ENCODE results near the gene GPATCH8. TPM values are rescaled to one million over a fixed set of nuclear protein-coding genes. Genes with fewer than 3 reads are reported as not detected.

Gene GPATCH8
- polyA plus RNA-seq, 1 of the 3 experiments (the other 2 are of a cell fraction): 12.7 TPM

DNA sequence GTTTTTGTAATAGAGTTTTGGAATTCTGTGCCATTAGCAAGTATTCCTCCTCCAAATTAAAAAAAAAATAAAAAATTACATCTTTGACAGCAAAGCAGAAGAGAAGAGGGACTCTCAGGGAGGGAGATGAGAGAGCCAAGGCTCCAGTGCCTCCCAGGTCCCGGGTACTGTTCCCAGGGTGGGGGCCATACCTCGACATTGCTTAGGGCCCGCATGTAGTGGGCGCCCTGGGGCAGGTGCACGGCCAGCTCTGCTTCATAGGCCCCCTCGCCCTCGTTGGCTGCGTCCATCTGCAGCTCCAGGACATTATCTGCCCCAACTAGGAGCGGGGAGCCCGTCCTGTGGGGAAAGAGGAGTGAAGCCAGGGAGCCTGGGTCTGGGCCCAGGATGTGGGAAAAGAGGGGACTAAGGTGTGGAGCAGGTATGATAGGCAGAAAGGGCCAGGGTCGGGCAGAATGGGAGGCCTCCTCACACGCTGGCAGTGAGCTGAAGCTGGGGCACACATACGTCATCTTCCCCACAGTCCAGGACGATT, 125.0 kb downstream of the GPATCH8 start:
- H3K79me2 ChIP-seq (ENCODE audit: insufficient read depth): no peaks in the 10 kb centered on the region
- H3K4me2 ChIP-seq: no peak overlapping the region
- no peaks in the 10 kb centered on the region for H3K36me3 ChIP-seq (replicated peaks in 1 of 2; ENCODE audit: control insufficient read depth in 1 of 2, insufficient read depth in 2 of 2, low read length in 1 of 2)
- ChIA-PET CTCF (no interaction called here), POLR2A (no interaction called here)
- H2AFZ ChIP-seq (ENCODE audit: low read depth): no peak overlapping the region
- no peaks in the 10 kb centered on the region for H3K9me2 ChIP-seq
- no peak overlapping the region for H3K4me3 ChIP-seq (ENCODE audit: low read depth in 2 of 2, low read length in 1 of 2)
- no peaks in the 10 kb centered on the region for H3F3A ChIP-seq (replicated peaks; ENCODE audit: insufficient read depth)
- no peaks in the 10 kb centered on the region for H3K9me3 ChIP-seq
- no peak for DNase-seq
- no peaks in the 10 kb centered on the region for H4K20me1 ChIP-seq (ENCODE audit: insufficient read depth)
- WGBS (ENCODE audit: low lambda C conversion rate): 76% methylated on average over 14 of the region's 14 CpGs
- no peak overlapping the region for H3K9ac ChIP-seq
- no peak for TF ChIP-seq RFX5 (IDR thresholded peaks at IDR 0.05; ENCODE audit: low read length)
- no peak for TF ChIP-seq USF2 (IDR thresholded peaks at IDR 0.05; ENCODE audit: borderline replicate concordance, low read depth, low read length)
- no peak for TF ChIP-seq EZH2phosphoT487 (IDR thresholded peaks at IDR 0.05; ENCODE audit: borderline replicate concordance, low read depth)
- no peak for TF ChIP-seq FOXM1 (IDR thresholded peaks at IDR 0.05; ENCODE audit: low read depth)
- TF ChIP-seq MEF2A (IDR thresholded peaks at IDR 0.05; ENCODE audit: borderline replicate concordance, low read depth): no peak
- TF ChIP-seq NFIC (IDR thresholded peaks at IDR 0.05; ENCODE audit: borderline replicate concordance): no peak
- TF ChIP-seq, protein P1, sequence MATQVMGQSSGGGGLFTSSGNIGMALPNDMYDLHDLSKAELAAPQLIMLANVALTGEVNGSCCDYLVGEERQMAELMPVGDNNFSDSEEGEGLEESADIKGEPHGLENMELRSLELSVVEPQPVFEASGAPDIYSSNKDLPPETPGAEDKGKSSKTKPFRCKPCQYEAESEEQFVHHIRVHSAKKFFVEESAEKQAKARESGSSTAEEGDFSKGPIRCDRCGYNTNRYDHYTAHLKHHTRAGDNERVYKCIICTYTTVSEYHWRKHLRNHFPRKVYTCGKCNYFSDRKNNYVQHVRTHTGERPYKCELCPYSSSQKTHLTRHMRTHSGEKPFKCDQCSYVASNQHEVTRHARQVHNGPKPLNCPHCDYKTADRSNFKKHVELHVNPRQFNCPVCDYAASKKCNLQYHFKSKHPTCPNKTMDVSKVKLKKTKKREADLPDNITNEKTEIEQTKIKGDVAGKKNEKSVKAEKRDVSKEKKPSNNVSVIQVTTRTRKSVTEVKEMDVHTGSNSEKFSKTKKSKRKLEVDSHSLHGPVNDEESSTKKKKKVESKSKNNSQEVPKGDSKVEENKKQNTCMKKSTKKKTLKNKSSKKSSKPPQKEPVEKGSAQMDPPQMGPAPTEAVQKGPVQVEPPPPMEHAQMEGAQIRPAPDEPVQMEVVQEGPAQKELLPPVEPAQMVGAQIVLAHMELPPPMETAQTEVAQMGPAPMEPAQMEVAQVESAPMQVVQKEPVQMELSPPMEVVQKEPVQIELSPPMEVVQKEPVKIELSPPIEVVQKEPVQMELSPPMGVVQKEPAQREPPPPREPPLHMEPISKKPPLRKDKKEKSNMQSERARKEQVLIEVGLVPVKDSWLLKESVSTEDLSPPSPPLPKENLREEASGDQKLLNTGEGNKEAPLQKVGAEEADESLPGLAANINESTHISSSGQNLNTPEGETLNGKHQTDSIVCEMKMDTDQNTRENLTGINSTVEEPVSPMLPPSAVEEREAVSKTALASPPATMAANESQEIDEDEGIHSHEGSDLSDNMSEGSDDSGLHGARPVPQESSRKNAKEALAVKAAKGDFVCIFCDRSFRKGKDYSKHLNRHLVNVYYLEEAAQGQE (IDR thresholded peaks at IDR 0.05; ENCODE audit: low read depth, low read length): no peak
- no peak for TF ChIP-seq FOXJ3 (CRISPR knock-in tag; IDR thresholded peaks at IDR 0.05)
- no peak for TF ChIP-seq FOSL2 (IDR thresholded peaks at IDR 0.05; ENCODE audit: borderline replicate concordance, low read depth)
- no peak for TF ChIP-seq IRF3 (IDR thresholded peaks at IDR 0.05; ENCODE audit: low read depth, low read length)
- no peak for TF ChIP-seq TCF12 (IDR thresholded peaks at IDR 0.05)
- TF ChIP-seq NRF1 (IDR thresholded peaks at IDR 0.05; ENCODE audit: low read depth, low read length): no peak
- TF ChIP-seq GABPA (IDR thresholded peaks at IDR 0.05; ENCODE audit: low read depth): no peak
- TF ChIP-seq RAD21 (IDR thresholded peaks at IDR 0.05; ENCODE audit: low read length): no peak
- TF ChIP-seq TAF1 (IDR thresholded peaks at IDR 0.05; ENCODE audit: borderline replicate concordance, low read depth, low read length): no peak
- no peak for TF ChIP-seq CTCF (IDR thresholded peaks at IDR 0.05)
- no peak for TF ChIP-seq GATA2 (CRISPR knock-in tag; IDR thresholded peaks at IDR 0.05)
- H3K27me3 ChIP-seq (ENCODE audit: insufficient read depth): no peaks in the 10 kb centered on the region
- no peak overlapping the region for H3K27ac ChIP-seq (ENCODE audit: low read depth in 2 of 2, low read length in 1 of 2)
- no peaks in the 10 kb centered on the region for H3K4me1 ChIP-seq (ENCODE audit: control insufficient read depth in 1 of 2, insufficient read depth in 2 of 2, low read depth in 1 of 2, low read length in 1 of 2)
